ENCODE data around the gene TTC4.

TTC4 gene

GRCh38 chr1:54705153-54705552 lies 10.5 kb upstream of the TTC4 start:
- DNase-seq (ENCODE audit: low spot score) = no peak

- no peak for DNase-seq (ENCODE audit: low spot score)
These were observed 9.2 kb upstream of the TTC4 start for GRCh38 chr1:54706419-54706818.

GRCh38 chr1:54708385-54708784 lies 7.3 kb upstream of the TTC4 start:
- no peak for DNase-seq (ENCODE audit: low spot score)

GRCh38 chr1:54709547-54710292 lies 5.9 kb upstream of the TTC4 start:
- no peak for DNase-seq (ENCODE audit: low spot score)

- DNase-seq (ENCODE audit: low spot score) = no peak
These were observed 5.2 kb upstream of the TTC4 start for GRCh38 chr1:54710434-54710833.

- no peak for DNase-seq (ENCODE audit: low spot score)
These were observed 4.8 kb upstream of the TTC4 start for GRCh38 chr1:54710841-54711240.

- no peak for DNase-seq (ENCODE audit: low spot score)
These were observed 4.1 kb upstream of the TTC4 start for GRCh38 chr1:54711536-54711935.

GRCh38 chr1:54714881-54715492 lies 674 bp upstream of the TTC4 start:
- no peak for DNase-seq (ENCODE audit: low spot score)

- DNase-seq (ENCODE audit: low spot score) = peak; percentile 57
These were observed 812 bp downstream of the TTC4 start for GRCh38 chr1:54716299-54717047.

GRCh38 chr1:54721719-54722118 lies 6.1 kb downstream of the TTC4 start:
- DNase-seq (ENCODE audit: low spot score) = no peak

GRCh38 chr1:54723985-54724384 lies 8.3 kb downstream of the TTC4 start:
- DNase-seq (ENCODE audit: low spot score) = no peak

- no peak for DNase-seq (ENCODE audit: low spot score)
These were observed 9.1 kb downstream of the TTC4 start for GRCh38 chr1:54724771-54725170.

GRCh38 chr1:54728027-54728426 lies 12.4 kb downstream of the TTC4 start:
- DNase-seq (ENCODE audit: low spot score) = no peak

GRCh38 chr1:54736685-54737084 lies 21.0 kb downstream of the TTC4 start:
- no peak for DNase-seq (ENCODE audit: low spot score)

- no peak for DNase-seq (ENCODE audit: low spot score)
These were observed 22.6 kb downstream of the TTC4 start for GRCh38 chr1:54738244-54738643.

- DNase-seq (ENCODE audit: low spot score) = no peak
These were observed 25.9 kb downstream of the TTC4 start for GRCh38 chr1:54741531-54741930.

GRCh38 chr1:54742282-54742681 lies 26.6 kb downstream of the TTC4 start:
- peak; percentile 33 for DNase-seq (ENCODE audit: low spot score)

- DNase-seq (ENCODE audit: low spot score) = no peak
These were observed 28.0 kb downstream of the TTC4 start for GRCh38 chr1:54743416-54744226.

GRCh38 chr1:54744696-54745095 lies 29.0 kb downstream of the TTC4 start:
- no peak for DNase-seq (ENCODE audit: low spot score)

- no peak for DNase-seq (ENCODE audit: low spot score)
These were observed 29.6 kb downstream of the TTC4 start for GRCh38 chr1:54745274-54745673.

- DNase-seq (ENCODE audit: low spot score) = no peak
These were observed 30.2 kb downstream of the TTC4 start for GRCh38 chr1:54745864-54746263.

GRCh38 chr1:54748094-54748835 lies 32.6 kb downstream of the TTC4 start:
- no peak for DNase-seq (ENCODE audit: low spot score)

Data from AG08396 (cell line).